Prostate gland (tissue), 2 donors: ENCODE measurements around the gene CX3CL1.
"Not testable (repeated sequence)": the region's sequence is repeated elsewhere in the genome, so short reads cannot be mapped to it uniquely, and the experiment has no call there.

Experiments
- POLR2A ChIP-seq: fragments of 450-650 bp; IDR thresholded peaks from one replicate; pipeline ENCODE4 v1.6.1; 2016; ENCODE audit warnings: antibody characterized with exemption, mild to moderate bottlenecking
- POLR2AphosphoS5 ChIP-seq: sonication (generic); formaldehyde crosslinking; IDR thresholded peaks from one replicate; pipeline ENCODE4 v1.6.1; 2017; ENCODE audit warnings: antibody characterized with exemption
- TF ChIP-seq, protein P1 (sequence below), 4 experiments: fragments of 200-600 bp in 2 of 4; fragments of 450-650 bp in 2 of 4; sonication (generic) in 2 of 4; IDR thresholded peaks; 1 replicate in 3 of 4; 2 replicates in 1 of 4; pipeline ENCODE4 v1.5.1; 2016 to 2019; ENCODE audit warnings: antibody characterized with exemption in 4 of 4, mild to moderate bottlenecking in 2 of 4, moderate library complexity in 2 of 4

DNA sequence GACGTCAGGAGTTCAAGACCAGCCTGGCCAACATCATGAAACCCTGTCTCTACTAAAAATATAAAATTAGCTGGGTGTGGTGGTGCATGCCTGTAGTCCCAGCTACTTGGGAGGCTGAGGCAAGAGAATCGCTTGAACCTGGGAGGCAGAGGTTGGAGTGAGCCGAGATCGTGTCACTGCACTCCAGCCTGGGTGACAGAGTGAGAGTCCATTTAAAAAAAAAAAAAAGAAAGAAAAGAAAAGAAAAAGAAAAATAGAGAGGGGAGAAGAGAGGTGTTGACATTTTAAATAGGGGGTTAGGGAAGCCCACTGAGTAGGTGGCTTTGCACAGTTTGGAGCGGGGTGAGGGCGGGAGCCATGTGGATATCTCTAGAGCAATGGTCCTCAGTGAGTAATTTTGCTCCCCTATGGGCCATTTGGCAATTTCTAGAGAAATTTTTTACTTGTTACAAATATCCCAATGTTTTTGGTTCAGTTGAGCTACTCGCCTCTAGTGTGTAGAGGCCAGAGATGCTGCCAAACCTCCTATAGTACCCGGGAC, 2.7 kb downstream of the CX3CL1 start:
- TF ChIP-seq, protein P1, sequence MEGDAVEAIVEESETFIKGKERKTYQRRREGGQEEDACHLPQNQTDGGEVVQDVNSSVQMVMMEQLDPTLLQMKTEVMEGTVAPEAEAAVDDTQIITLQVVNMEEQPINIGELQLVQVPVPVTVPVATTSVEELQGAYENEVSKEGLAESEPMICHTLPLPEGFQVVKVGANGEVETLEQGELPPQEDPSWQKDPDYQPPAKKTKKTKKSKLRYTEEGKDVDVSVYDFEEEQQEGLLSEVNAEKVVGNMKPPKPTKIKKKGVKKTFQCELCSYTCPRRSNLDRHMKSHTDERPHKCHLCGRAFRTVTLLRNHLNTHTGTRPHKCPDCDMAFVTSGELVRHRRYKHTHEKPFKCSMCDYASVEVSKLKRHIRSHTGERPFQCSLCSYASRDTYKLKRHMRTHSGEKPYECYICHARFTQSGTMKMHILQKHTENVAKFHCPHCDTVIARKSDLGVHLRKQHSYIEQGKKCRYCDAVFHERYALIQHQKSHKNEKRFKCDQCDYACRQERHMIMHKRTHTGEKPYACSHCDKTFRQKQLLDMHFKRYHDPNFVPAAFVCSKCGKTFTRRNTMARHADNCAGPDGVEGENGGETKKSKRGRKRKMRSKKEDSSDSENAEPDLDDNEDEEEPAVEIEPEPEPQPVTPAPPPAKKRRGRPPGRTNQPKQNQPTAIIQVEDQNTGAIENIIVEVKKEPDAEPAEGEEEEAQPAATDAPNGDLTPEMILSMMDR (IDR thresholded peaks at IDR 0.05): not testable (repeated sequence)
- not testable (repeated sequence) for TF ChIP-seq POLR2A, POLR2AphosphoS5
